Chondrocyte (in vitro differentiated cells): ENCODE data around the gene ILK. TPM values are rescaled to one million over a fixed set of nuclear protein-coding genes. Genes with fewer than 3 reads are reported as not detected.

ENCODE experiments used
- DNase-seq: peaks from one replicate; pipeline ENCODE4 v3.0.0; 2021; ENCODE audit warnings: mixed read lengths, low spot score
- H3K27ac Mint-ChIP-seq: one replicate; pipeline ENCODE4 v1.8.0; 2021; ENCODE audit warnings: mild to moderate bottlenecking, moderate library complexity, mixed read lengths; ENCODE audit not compliant: unreplicated experiment
- H3K27me3 Mint-ChIP-seq: 2 replicates; pipeline ENCODE4 v1.8.0; 2021; ENCODE audit warnings: low read depth, mixed read lengths
- H3K36me3 Mint-ChIP-seq: 2 replicates; pipeline ENCODE4 v1.8.0; 2021; ENCODE audit warnings: low read depth, mixed read lengths
- H3K4me1 Mint-ChIP-seq: 2 replicates; pipeline ENCODE4 v1.8.0; 2021; ENCODE audit warnings: low read depth, mild to moderate bottlenecking, mixed read lengths
- H3K4me3 Mint-ChIP-seq: one replicate; pipeline ENCODE4 v1.8.0; 2021; ENCODE audit warnings: mild to moderate bottlenecking, moderate library complexity, mixed read lengths; ENCODE audit not compliant: unreplicated experiment
- H3K9me3 Mint-ChIP-seq: 2 replicates; pipeline ENCODE4 v1.8.0; 2021; ENCODE audit warnings: low read depth, mixed read lengths
- CTCF ChIP-seq: fragments of 200-600 bp; sonication (generic); IDR thresholded peaks from 2 replicates; pipeline ENCODE4 v1.5.0; 2021; ENCODE audit warnings: antibody characterized with exemption, mild to moderate bottlenecking, moderate library complexity
- total RNA-seq: library from RNA; stranded (reverse); gene quantifications from 3 replicates; pipeline ENCODE4 v1.2.1, GENCODE V29; 2021

Gene ILK
- total RNA-seq, 1 donor from 2014 or later, result 258 TPM

DNA sequence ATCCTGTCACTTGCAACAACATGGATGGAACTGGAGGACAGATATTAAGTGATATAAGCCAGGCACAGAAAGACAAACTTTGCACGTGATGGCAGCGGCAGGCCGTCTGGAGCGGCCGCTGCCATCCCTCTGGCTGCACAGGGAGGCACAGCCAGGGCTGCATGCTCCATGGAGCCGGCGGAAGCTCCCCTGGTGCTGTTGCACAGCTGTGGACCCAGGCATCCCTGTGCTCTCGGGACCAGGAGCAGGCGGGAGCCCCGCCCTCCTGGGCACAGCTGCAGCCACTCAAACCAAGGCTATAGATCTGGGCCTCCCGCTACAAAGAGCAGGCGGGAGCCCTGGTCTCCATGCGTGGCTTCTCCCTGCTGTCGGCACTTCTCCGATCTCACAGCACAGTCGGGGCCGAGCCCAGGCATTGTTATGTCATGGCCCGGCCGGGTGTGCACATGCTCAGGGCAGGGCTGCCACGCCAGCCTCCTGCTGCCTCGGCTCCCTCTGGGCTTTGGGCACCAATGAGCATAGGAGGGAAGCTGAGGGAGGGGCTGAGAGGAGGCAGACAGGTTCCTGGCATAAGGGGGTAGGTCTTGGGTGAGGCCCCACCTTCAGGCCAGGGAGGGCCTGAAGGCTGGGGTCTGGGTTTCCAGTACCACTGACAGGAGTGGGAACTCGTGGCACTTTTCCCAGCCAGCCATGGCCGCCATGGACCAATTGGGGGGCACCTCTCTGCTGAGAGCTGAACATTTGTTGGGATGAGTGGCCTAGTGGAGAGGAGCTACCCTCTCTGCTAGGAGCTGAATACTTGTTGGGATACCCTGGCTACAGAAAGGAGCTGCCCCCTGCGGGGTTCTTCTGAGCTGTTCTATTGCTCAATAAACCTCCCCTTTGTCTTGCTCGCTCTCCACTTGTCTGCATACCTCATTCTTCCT is 16.9 kb upstream of the ILK start:
- Mint-ChIP-seq H3K36me3 (peaks cover 19% of the 10 kb centered on the region), H3K27ac (no peak overlapping the region), H3K9me3 (peaks cover 26% of the 10 kb centered on the region), H3K27me3 (no peaks in the 10 kb centered on the region), H3K4me1 (no peaks in the 10 kb centered on the region), H3K4me3 (no peak overlapping the region)
- no peak for DNase-seq
- no peak for TF ChIP-seq CTCF

DNA sequence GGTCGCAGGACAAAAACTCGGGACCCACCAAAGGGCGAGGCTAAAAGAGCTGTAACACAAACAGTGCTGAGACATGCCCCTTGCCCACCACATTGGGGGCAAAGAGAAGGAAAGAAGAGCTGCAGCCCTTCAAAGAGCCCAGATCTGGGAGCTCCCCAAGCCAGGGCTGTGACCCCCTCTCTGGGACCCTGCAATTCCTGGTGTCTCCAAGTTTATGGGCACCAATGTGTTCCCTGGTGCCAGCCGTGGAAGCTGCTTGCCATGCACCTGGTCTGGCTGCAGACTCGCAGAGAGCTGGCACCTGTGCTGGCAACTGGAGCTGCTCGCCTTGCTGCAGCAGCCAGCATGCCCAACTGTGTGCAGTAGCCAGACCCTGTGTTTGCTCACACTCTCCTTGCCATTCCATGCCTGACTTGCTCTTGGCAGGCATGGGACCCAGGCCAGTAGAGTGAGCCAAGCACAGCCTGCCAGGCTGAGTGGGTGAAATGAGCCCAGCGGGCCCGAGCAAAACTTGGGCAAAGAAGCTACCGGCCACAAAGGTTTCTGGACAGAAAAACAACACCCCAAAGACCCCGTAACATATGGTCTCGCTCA is 16.1 kb upstream of the ILK start:
- no peak overlapping the region for H3K27ac Mint-ChIP-seq
- peaks cover 26% of the 10 kb centered on the region for H3K9me3 Mint-ChIP-seq
- TF ChIP-seq CTCF, result no peak
- H3K36me3 Mint-ChIP-seq, result peaks cover 20% of the 10 kb centered on the region
- H3K27me3 Mint-ChIP-seq, result no peaks in the 10 kb centered on the region
- no peak overlapping the region for H3K4me3 Mint-ChIP-seq
- DNase-seq, result no peak
- H3K4me1 Mint-ChIP-seq, result no peaks in the 10 kb centered on the region

GRCh38 chr11:6588018-6588417 is 15.6 kb upstream of the ILK start:
- Mint-ChIP-seq H3K4me1 (no peaks in the 10 kb centered on the region), H3K4me3 (no peak overlapping the region), H3K36me3 (peaks cover 18% of the 10 kb centered on the region), H3K27ac (no peak overlapping the region), H3K27me3 (no peaks in the 10 kb centered on the region), H3K9me3 (peaks cover 21% of the 10 kb centered on the region)
- no peak for DNase-seq
- no peak for TF ChIP-seq CTCF

- Mint-ChIP-seq H3K36me3 (peaks cover 22% of the 10 kb centered on the region), H3K27ac (no peak overlapping the region), H3K4me3 (no peak overlapping the region), H3K27me3 (no peaks in the 10 kb centered on the region), H3K9me3 (no peaks in the 10 kb centered on the region), H3K4me1 (peaks cover 11% of the 10 kb centered on the region)
- TF ChIP-seq CTCF, result no peak
- DNase-seq, result no peak
Measured at GRCh38 chr11:6594142-6594768, 9.3 kb upstream of the ILK start.

- no peaks in the 10 kb centered on the region for H3K27me3 Mint-ChIP-seq
- H3K36me3 Mint-ChIP-seq, result peaks cover 28% of the 10 kb centered on the region
- TF ChIP-seq CTCF, result no peak
- no peaks in the 10 kb centered on the region for H3K9me3 Mint-ChIP-seq
- H3K4me1 Mint-ChIP-seq, result peaks cover 11% of the 10 kb centered on the region
- H3K27ac Mint-ChIP-seq, result no peak overlapping the region
- DNase-seq, result no peak
- H3K4me3 Mint-ChIP-seq, result no peak overlapping the region
Measured at GRCh38 chr11:6596239-6596877, 7.2 kb upstream of the ILK start.
